ENCODE results near the gene MUC5B. TPM values are rescaled to one million over a fixed set of nuclear protein-coding genes. Genes with fewer than 3 reads are reported as not detected.
A peak's percentile ranks its signal among the peaks of the same experiment; 100 is the strongest.

Gene MUC5B
- total RNA-seq, 2 experiments from 2014 or later, result not detected

GRCh38 chr11:1202776-1203504 lies 19.9 kb upstream of the MUC5B start:
- Mint-ChIP-seq H3K4me1 (no peaks in the 10 kb centered on the region), H3K36me3 (ENCODE audit: low read depth) (no peaks in the 10 kb centered on the region), H3K27ac (no peak overlapping the region), H3K4me3 (no peak overlapping the region), H3K9me3 (no peaks in the 10 kb centered on the region), H3K27me3 (no peaks in the 10 kb centered on the region)
- peak; percentile 56 for DNase-seq
- CTCF ChIA-PET, result interaction anchor here (0.6 to 1.3 kb wide), 8 partner anchors 9 to 691 kb away, joined by 3 to 5 read pairs (median 4); no protein-coding TSS in a partner anchor
- POLR2A ChIA-PET, result no interaction called here

- Mint-ChIP-seq H3K4me1 (no peaks in the 10 kb centered on the region), H3K27ac (no peak overlapping the region), H3K27me3 (no peaks in the 10 kb centered on the region), H3K36me3 (ENCODE audit: low read depth) (no peaks in the 10 kb centered on the region), H3K9me3 (no peaks in the 10 kb centered on the region), H3K4me3 (no peak overlapping the region)
- DNase-seq, result no peak
- CTCF ChIA-PET, result interaction anchor here (0.9 to 1.3 kb wide), 3 partner anchors 10 to 371 kb away, joined by 3 to 5 read pairs (median 3); no protein-coding TSS in a partner anchor
- POLR2A ChIA-PET, result no interaction called here
Observed at GRCh38 chr11:1203505-1204271, 19.2 kb upstream of the MUC5B start.

GRCh38 chr11:1204381-1205101 lies 18.3 kb upstream of the MUC5B start:
- no peak overlapping the region for H3K27ac Mint-ChIP-seq
- no peaks in the 10 kb centered on the region for H3K36me3 Mint-ChIP-seq (ENCODE audit: low read depth)
- POLR2A ChIA-PET, result no interaction called here
- CTCF ChIA-PET, result interaction anchor here (0.8 to 0.9 kb wide), 2 partner anchors 64 to 370 kb away, joined by 3 read pairs; no protein-coding TSS in a partner anchor
- no peaks in the 10 kb centered on the region for H3K9me3 Mint-ChIP-seq
- H3K4me3 Mint-ChIP-seq, result no peak overlapping the region
- H3K4me1 Mint-ChIP-seq, result no peaks in the 10 kb centered on the region
- no peaks in the 10 kb centered on the region for H3K27me3 Mint-ChIP-seq
- no peak for DNase-seq

- no peak for DNase-seq
- CTCF ChIA-PET, result interaction anchor here (0.8 to 1.4 kb wide), 2 partner anchors 65 to 370 kb away, joined by 3 read pairs; no protein-coding TSS in a partner anchor
- H3K9me3 Mint-ChIP-seq, result no peaks in the 10 kb centered on the region
- no peak overlapping the region for H3K27ac Mint-ChIP-seq
- H3K4me1 Mint-ChIP-seq, result no peaks in the 10 kb centered on the region
- no peaks in the 10 kb centered on the region for H3K36me3 Mint-ChIP-seq (ENCODE audit: low read depth)
- no peaks in the 10 kb centered on the region for H3K27me3 Mint-ChIP-seq
- POLR2A ChIA-PET, result no interaction called here
- no peak overlapping the region for H3K4me3 Mint-ChIP-seq
Observed at GRCh38 chr11:1205121-1205986, 17.5 kb upstream of the MUC5B start.

GRCh38 chr11:1205987-1206331 lies 16.9 kb upstream of the MUC5B start:
- H3K27ac Mint-ChIP-seq, result no peak overlapping the region
- H3K4me3 Mint-ChIP-seq, result no peak overlapping the region
- H3K4me1 Mint-ChIP-seq, result no peaks in the 10 kb centered on the region
- H3K27me3 Mint-ChIP-seq, result no peaks in the 10 kb centered on the region
- POLR2A ChIA-PET, result no interaction called here
- CTCF ChIA-PET, result interaction anchor here (1.4 kb wide), 1 partner anchor 369 kb away, joined by 3 read pairs; no protein-coding TSS in a partner anchor
- peaks cover under 1% of the 10 kb centered on the region for H3K9me3 Mint-ChIP-seq
- H3K36me3 Mint-ChIP-seq (ENCODE audit: low read depth), result no peaks in the 10 kb centered on the region
- DNase-seq, result no peak

- CTCF ChIA-PET, result interaction anchor here (1.4 kb wide), 1 partner anchor 368 kb away, joined by 3 read pairs; no protein-coding TSS in a partner anchor
- no peak overlapping the region for H3K4me3 Mint-ChIP-seq
- DNase-seq, result no peak
Observed at GRCh38 chr11:1206391-1207271, 16.2 kb upstream of the MUC5B start.

GRCh38 chr11:1207401-1208143 lies 15.3 kb upstream of the MUC5B start:
- Mint-ChIP-seq H3K27me3 (peaks cover 7% of the 10 kb centered on the region), H3K9me3 (peaks cover 13% of the 10 kb centered on the region), H3K4me1 (no peaks in the 10 kb centered on the region), H3K36me3 (ENCODE audit: low read depth) (no peaks in the 10 kb centered on the region), H3K27ac (no peak overlapping the region), H3K4me3 (no peak overlapping the region)
- CTCF ChIA-PET, result no interaction called here
- POLR2A ChIA-PET, result no interaction called here
- DNase-seq, result no peak

More at GRCh38 chr11:1206391-1207271, 16.2 kb upstream of the MUC5B start:
- Mint-ChIP-seq H3K36me3 (ENCODE audit: low read depth) (no peaks in the 10 kb centered on the region), H3K4me1 (no peaks in the 10 kb centered on the region), H3K9me3 (peaks cover 7% of the 10 kb centered on the region), H3K27ac (no peak overlapping the region), H3K27me3 (peaks cover 3% of the 10 kb centered on the region)
- POLR2A ChIA-PET, result no interaction called here

- Mint-ChIP-seq H3K4me1 (no peaks in the 10 kb centered on the region), H3K27ac (no peak overlapping the region), H3K4me3 (no peak overlapping the region), H3K36me3 (ENCODE audit: low read depth) (no peaks in the 10 kb centered on the region), H3K9me3 (peaks cover 13% of the 10 kb centered on the region), H3K27me3 (peaks cover 7% of the 10 kb centered on the region)
- DNase-seq, result no peak
- CTCF ChIA-PET, result no interaction called here
- POLR2A ChIA-PET, result no interaction called here
Observed at GRCh38 chr11:1208144-1208393, 14.8 kb upstream of the MUC5B start.

- CTCF ChIA-PET, result no interaction called here
- Mint-ChIP-seq H3K27me3 (peaks cover 7% of the 10 kb centered on the region), H3K27ac (no peak overlapping the region), H3K4me1 (no peaks in the 10 kb centered on the region), H3K36me3 (ENCODE audit: low read depth) (no peaks in the 10 kb centered on the region), H3K4me3 (no peak overlapping the region), H3K9me3 (peaks cover 13% of the 10 kb centered on the region)
- DNase-seq, result no peak
- POLR2A ChIA-PET, result no interaction called here
Observed at GRCh38 chr11:1208394-1209261, 14.2 kb upstream of the MUC5B start.

- peaks cover 13% of the 10 kb centered on the region for H3K9me3 Mint-ChIP-seq
- no peak overlapping the region for H3K4me3 Mint-ChIP-seq
- H3K27ac Mint-ChIP-seq, result no peak overlapping the region
- ChIA-PET POLR2A (no interaction called here), CTCF (no interaction called here)
- no peak for DNase-seq
- no peaks in the 10 kb centered on the region for H3K36me3 Mint-ChIP-seq (ENCODE audit: low read depth)
- peaks cover 12% of the 10 kb centered on the region for H3K27me3 Mint-ChIP-seq
- H3K4me1 Mint-ChIP-seq, result no peaks in the 10 kb centered on the region
Observed at GRCh38 chr11:1209371-1210057, 13.4 kb upstream of the MUC5B start.
